NT2/D1 (cell line): ENCODE results near the gene HOXC4.

Source experiments
- SUZ12 ChIP-seq: IDR thresholded peaks from 2 replicates; pipeline ENCODE4 v1.6.1; 2011; ENCODE audit not compliant: insufficient read length, insufficient read depth; ENCODE audit errors: extremely low read depth
- YY1 ChIP-seq: IDR thresholded peaks from 2 replicates; pipeline ENCODE4 v1.6.1; 2011; ENCODE audit not compliant: insufficient read length, insufficient read depth

DNA sequence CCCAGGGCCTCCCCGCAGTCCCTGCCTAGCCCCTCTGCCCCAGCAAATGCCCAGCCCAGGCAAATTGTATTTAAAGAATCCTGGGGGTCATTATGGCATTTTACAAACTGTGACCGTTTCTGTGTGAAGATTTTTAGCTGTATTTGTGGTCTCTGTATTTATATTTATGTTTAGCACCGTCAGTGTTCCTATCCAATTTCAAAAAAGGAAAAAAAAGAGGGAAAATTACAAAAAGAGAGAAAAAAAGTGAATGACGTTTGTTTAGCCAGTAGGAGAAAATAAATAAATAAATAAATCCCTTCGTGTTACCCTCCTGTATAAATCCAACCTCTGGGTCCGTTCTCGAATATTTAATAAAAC lies 23.2 kb upstream of the HOXC4 start:
- TF ChIP-seq SUZ12 (no peak), YY1 (no peak)
